ENCODE measurements around the gene NEMP2. TPM values are rescaled to one million over a fixed set of nuclear protein-coding genes. Genes with fewer than 3 reads are reported as not detected.

The NEMP2 gene
- total RNA-seq, 1 donor from 2014 or later, result 21.1 TPM

DNA sequence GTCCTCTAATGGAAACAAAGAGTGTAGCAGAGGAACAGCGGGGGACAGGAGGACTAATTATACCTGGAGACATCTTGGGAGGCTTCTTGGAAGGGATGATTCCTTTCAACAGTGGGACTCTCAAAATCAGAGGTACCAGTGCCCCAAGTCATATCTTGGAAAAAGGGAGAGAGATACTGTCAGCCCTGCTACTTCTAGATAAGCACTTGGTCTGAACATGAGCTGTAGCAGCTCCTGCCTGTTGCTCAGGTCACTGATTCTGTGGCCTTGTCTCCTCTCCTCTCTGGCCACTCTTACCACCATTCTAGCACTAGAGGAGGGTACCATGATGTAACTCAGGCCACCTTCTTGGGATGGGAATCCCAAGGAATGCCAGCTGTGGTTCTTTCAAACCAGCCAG, 71.9 kb downstream of the NEMP2 start:
- TF ChIP-seq, protein P1, sequence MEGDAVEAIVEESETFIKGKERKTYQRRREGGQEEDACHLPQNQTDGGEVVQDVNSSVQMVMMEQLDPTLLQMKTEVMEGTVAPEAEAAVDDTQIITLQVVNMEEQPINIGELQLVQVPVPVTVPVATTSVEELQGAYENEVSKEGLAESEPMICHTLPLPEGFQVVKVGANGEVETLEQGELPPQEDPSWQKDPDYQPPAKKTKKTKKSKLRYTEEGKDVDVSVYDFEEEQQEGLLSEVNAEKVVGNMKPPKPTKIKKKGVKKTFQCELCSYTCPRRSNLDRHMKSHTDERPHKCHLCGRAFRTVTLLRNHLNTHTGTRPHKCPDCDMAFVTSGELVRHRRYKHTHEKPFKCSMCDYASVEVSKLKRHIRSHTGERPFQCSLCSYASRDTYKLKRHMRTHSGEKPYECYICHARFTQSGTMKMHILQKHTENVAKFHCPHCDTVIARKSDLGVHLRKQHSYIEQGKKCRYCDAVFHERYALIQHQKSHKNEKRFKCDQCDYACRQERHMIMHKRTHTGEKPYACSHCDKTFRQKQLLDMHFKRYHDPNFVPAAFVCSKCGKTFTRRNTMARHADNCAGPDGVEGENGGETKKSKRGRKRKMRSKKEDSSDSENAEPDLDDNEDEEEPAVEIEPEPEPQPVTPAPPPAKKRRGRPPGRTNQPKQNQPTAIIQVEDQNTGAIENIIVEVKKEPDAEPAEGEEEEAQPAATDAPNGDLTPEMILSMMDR (IDR thresholded peaks at IDR 0.05; ENCODE audit: unreplicated experiment), result no peak
- Mint-ChIP-seq H3K9me3 (no peaks in the 10 kb centered on the region), H3K36me3 (peaks cover 2% of the 10 kb centered on the region), H3K27ac (no peak overlapping the region), H3K4me3 (no peak overlapping the region), H3K4me1 (peaks cover 15% of the 10 kb centered on the region), H3K27me3 (ENCODE audit: low read depth) (no peaks in the 10 kb centered on the region)
- DNase-seq (ENCODE audit: low spot score in 2 of 2, unreplicated experiment in 2 of 2), result no peak

DNA sequence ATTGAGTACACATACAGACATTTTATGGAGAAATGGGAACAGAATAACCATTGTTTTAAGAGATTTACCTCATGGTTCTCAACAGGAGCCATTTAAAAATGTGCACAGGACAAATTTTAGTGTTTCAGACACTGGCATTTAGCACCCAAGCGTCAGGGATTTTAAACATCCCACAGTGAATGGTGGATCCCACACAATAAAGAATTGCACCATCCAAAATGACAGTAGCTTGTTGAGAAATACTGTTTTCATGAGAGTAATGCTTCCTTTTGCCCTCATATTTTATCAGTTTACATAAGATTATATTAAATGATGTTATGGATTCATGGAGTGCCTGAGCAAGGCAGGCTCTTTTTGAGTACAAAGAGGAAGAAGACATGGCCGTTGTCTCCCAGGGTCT, 72.3 kb downstream of the NEMP2 start:
- TF ChIP-seq, protein P1 (IDR thresholded peaks at IDR 0.05; ENCODE audit: unreplicated experiment), result no peak

DNA sequence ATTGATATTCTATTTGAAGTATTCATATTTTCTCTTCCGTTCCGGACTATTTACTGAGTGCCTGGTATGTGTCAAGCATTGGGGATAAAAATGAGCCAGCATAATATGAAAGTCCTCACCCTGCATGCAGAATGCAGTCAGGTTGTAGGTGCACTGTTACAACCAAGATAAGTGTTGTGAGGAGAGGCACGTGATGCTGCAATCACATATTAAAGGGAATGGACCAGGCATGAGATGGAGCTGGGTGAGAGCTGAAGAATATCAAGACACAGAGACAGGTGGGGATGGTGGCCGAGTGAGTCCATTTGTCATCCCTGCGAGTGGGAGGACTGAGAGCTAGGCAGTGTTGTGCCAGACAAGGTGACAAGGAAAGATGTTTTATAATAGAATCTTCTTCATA, 74.0 kb downstream of the NEMP2 start:
- Mint-ChIP-seq H3K4me3 (no peak overlapping the region), H3K27me3 (ENCODE audit: low read depth) (no peaks in the 10 kb centered on the region), H3K36me3 (peaks cover 4% of the 10 kb centered on the region), H3K9me3 (no peaks in the 10 kb centered on the region), H3K4me1 (peaks cover 3% of the 10 kb centered on the region), H3K27ac (no peak overlapping the region)
- TF ChIP-seq, protein P1 (IDR thresholded peaks at IDR 0.05; ENCODE audit: unreplicated experiment), result no peak
- no peak for DNase-seq (ENCODE audit: low spot score in 2 of 2, unreplicated experiment in 2 of 2)

More for the DNA sequence above, 72.3 kb downstream of the NEMP2 start:
- peaks cover 11% of the 10 kb centered on the region for H3K4me1 Mint-ChIP-seq
- H3K27ac Mint-ChIP-seq, result no peak overlapping the region
- H3K9me3 Mint-ChIP-seq, result no peaks in the 10 kb centered on the region
- no peaks in the 10 kb centered on the region for H3K27me3 Mint-ChIP-seq (ENCODE audit: low read depth)
- no peak overlapping the region for H3K4me3 Mint-ChIP-seq
- H3K36me3 Mint-ChIP-seq, result peaks cover 4% of the 10 kb centered on the region
- DNase-seq (ENCODE audit: low spot score in 2 of 2, unreplicated experiment in 2 of 2), result no peak

DNA sequence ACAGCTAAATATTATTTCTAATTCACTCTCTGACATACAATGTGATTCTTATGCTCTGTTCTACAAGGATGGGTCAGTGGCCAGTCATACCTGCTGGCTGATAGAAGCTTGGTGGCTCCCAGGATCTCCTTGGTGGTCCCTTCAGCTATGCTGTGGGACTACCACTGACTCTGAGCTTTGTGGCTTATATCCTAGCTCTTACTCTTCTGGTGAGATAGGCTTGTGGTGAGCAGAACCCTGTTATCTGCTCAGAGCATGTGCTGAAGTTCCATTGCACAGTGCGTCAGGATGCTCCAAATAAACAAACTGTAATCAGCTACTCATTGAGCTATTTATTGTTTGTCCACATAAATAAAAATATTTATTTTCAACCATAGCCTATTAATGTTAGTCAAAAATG, 74.6 kb downstream of the NEMP2 start:
- DNase-seq (ENCODE audit: low spot score in 2 of 2, unreplicated experiment in 2 of 2), result no peak
- TF ChIP-seq, protein P1 (IDR thresholded peaks at IDR 0.05; ENCODE audit: unreplicated experiment), result no peak
- no peaks in the 10 kb centered on the region for H3K4me1 Mint-ChIP-seq
- no peaks in the 10 kb centered on the region for H3K9me3 Mint-ChIP-seq
- H3K36me3 Mint-ChIP-seq, result peaks cover 4% of the 10 kb centered on the region
- no peak overlapping the region for H3K4me3 Mint-ChIP-seq
- H3K27me3 Mint-ChIP-seq (ENCODE audit: low read depth), result no peaks in the 10 kb centered on the region
- no peak overlapping the region for H3K27ac Mint-ChIP-seq

DNA sequence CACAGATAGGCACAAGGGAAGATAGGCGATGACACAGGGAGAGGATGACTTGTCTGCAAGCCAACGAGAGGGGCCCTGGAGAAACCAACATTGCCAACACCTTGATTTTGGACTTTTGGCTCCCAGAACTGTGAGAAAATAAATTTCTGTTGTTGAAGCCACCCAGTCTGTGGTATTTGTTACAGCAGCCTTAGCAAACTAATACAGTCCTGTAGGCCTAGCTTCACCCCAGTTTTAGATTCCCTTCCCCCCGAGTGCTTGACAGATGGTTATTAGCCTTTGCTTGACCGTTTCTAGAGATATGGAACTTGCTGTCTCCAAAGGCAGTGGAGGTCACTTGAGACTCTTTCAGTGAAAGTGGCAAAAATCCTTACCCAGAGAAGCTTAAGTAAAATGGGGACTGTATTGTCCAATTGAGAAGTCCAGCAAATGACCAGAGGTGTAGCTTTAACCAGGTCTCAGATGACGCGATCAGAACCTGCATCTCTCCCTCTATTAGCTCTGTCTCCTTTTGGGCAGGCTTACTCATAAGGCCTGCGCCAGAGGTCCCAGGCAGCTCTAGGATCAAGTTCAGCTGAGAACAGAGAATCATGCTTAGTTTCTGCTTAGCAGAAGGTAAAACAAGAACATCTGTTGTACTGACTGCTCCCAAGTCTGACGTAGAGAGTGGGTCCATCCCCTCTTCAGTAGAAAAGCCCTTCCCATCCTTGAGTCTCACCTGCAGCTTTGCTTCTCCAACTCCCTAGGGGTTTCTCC, 76.0 kb downstream of the NEMP2 start:
- no peaks in the 10 kb centered on the region for H3K27me3 Mint-ChIP-seq (ENCODE audit: low read depth)
- H3K9me3 Mint-ChIP-seq, result no peaks in the 10 kb centered on the region
- H3K4me3 Mint-ChIP-seq, result no peak overlapping the region
- peaks cover 8% of the 10 kb centered on the region for H3K36me3 Mint-ChIP-seq
- no peak for DNase-seq (ENCODE audit: low spot score in 2 of 2, unreplicated experiment in 2 of 2)
- no peak overlapping the region for H3K27ac Mint-ChIP-seq
- no peaks in the 10 kb centered on the region for H3K4me1 Mint-ChIP-seq
- TF ChIP-seq, protein P1 (IDR thresholded peaks at IDR 0.05; ENCODE audit: unreplicated experiment), result no peak
